Measurements from ENCODE around the gene CDC42BPA.
"Not testable (repeated sequence)": the region's sequence is repeated elsewhere in the genome, so short reads cannot be mapped to it uniquely, and the experiment has no call there.

Gene CDC42BPA, protein sequence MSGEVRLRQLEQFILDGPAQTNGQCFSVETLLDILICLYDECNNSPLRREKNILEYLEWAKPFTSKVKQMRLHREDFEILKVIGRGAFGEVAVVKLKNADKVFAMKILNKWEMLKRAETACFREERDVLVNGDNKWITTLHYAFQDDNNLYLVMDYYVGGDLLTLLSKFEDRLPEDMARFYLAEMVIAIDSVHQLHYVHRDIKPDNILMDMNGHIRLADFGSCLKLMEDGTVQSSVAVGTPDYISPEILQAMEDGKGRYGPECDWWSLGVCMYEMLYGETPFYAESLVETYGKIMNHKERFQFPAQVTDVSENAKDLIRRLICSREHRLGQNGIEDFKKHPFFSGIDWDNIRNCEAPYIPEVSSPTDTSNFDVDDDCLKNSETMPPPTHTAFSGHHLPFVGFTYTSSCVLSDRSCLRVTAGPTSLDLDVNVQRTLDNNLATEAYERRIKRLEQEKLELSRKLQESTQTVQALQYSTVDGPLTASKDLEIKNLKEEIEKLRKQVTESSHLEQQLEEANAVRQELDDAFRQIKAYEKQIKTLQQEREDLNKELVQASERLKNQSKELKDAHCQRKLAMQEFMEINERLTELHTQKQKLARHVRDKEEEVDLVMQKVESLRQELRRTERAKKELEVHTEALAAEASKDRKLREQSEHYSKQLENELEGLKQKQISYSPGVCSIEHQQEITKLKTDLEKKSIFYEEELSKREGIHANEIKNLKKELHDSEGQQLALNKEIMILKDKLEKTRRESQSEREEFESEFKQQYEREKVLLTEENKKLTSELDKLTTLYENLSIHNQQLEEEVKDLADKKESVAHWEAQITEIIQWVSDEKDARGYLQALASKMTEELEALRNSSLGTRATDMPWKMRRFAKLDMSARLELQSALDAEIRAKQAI (N-terminal part only)

GRCh38 chr1:227318016-227318852 lies at the start of gene CDC42BPA:
CDC42BPA (minus strand) TSS chr1:227318492; CDS start chr1:227317182, 1,310 bp downstream.
- DNase-seq = peak; percentile 79

- DNase-seq = no peak
These were observed 49.7 kb upstream of the CDC42BPA start for GRCh38 chr1:227368009-227368408.

DNA sequence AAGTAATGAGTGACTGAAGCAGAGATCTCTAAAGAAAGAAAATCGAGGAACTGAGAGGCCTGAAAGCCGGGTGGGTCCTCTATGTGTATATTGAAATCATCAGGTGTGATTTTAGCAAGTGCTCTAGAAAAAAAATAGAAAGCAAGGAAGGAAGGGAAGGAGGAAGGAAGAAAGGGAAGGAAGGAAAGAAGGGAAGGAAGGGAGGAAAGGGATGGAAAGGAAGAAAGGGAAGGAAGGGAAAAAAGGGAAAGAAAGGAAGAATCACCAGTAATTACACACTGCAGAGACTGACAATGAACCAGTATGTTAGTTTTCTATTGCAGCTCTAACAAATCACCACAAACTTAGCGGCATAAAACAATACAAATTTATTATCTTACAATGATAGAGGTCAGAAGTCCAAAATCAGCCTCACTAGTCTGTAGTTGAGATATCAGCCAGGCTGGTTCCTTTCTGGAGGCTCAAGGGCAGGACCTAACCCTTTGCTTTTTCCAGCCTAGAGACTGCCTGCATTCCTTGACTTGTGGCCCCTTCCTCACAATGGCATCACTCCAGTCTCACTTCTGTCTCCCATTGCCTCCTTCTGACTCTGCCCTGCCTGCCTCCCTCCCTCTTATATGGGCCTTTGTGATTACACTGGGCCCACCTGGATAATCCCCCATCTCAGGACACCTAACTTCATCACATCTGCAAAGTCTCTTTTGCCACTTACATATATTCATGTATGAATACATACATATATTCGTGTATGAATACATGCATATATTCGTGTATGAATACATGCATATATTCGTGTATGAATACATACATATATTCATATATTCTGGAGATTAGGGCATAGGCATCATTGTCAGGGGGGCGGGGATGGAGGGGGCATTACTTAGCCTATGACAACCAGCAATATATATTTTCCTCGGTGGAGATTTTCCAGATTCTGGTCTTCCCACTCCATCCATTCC lies 47.5 kb upstream of the CDC42BPA start:
- DNase-seq = no peak

- DNase-seq = no peak
These were observed 46.4 kb upstream of the CDC42BPA start for GRCh38 chr1:227364657-227365056.

- no peak for DNase-seq
These were observed 45.5 kb upstream of the CDC42BPA start for GRCh38 chr1:227363825-227364224.

DNA sequence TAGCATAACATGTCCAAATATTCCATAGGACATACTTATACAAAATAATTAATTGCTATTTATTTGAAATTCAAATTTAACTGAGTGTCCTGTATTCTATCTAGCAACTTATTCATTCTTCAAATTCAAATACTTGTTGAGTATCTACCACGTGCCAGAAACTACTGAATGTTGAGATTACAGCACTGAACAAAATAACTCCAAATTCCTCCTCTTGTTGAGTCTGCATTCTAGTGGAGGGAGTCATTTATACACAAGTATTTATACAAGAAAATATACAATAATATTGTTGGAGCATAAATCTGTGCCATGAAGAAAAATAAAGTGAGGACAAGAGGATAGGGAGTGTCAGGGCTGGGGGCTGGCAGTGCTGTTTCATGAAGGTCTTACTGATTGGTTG lies 43.7 kb upstream of the CDC42BPA start:
- DNase-seq = no peak

DNA sequence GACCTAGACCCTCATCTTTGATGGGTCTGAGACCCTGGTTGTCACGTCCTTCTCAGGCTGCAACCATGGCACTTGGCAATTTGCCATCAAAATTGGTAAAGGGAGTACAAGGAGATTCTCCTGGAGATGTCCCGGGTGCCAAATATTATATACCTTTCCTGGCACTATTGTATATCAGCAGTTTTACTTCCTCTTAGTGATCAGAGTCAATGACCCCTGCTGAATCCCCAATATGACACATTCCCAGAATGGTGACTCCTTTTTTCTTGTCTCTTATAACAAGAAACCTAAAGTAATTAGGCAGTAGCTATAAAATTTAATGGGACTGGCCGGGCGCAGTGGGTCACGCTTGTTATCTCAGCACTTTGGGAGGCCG lies 39.6 kb upstream of the CDC42BPA start:
- DNase-seq = no peak

DNA sequence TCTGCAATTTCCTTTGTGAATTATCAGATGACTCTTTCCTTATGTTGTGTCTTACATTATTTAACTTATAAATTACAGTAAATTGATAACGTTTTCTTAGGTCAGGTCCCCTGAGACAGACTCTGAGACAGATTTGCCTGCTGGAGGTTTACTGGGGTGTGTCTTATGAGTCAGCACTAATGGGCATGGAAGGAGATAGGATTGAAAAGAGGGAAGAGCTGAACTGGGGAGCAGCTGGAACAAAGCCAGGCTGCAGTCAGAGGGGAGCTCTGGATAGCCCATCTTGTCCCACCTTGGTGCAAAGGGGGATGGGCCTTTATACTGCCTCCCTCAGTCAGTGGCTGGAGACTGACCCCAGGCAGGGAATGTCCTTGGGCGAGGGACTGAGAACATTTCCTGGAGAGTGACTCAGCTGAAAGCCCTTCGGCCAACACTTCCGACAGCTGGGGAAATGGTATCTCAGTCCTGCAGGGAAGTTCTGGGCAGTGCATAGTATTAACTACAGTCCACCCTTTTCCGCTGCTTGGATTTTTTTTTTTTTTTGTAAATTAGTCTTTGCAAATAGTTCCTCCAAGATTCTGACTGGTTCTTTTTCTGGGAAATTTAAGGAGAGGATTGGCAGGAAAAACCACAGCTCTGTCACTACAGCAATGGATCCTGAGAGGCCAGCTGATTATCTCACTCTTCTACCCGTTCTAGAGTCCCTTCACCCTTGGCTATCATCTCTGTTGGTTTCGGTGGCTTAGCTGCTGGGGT lies 39.1 kb upstream of the CDC42BPA start:
- DNase-seq = no peak

GRCh38 chr1:227356620-227357146 lies 38.4 kb upstream of the CDC42BPA start:
- DNase-seq = no peak

- DNase-seq = no peak
These were observed 37.4 kb upstream of the CDC42BPA start for GRCh38 chr1:227355542-227356245.

DNA sequence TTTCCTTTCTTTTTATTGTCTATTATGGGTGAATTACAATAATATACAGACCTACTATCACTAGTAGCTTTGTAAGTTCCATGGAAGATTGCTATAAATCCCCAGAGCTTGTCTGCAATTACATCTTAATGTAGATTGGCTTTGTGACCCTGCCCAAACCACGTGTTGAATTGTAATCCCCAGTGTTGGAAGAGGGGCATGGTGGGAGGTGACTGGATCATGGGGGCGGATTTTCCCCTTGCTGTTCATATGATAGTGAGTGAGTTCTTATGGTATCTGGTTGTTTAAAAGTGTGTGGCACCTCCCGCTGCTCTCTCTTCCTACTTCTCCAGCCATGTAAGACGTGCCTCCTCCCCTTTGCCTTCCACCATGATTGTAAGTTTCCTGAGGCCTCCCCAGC lies 34.9 kb upstream of the CDC42BPA start:
- no peak for DNase-seq

DNA sequence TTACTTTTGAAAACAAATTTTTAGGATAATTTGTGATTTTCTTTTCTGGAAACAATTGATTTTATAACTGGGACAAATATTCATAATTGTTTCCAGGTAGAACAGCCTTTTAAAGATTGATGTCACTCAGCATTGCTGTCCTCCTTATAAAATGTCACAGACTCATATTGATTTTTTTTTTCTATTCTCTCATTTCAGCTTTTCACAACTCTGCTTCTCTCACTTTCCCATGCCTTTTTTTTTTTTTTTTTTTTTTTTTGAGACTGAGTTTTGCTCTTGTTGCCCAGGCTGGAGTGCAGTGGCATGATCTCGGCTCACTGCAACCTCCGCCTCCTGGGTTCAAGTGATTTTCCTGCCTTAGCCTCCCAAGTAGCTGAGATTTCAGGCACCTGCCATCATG lies 33.9 kb upstream of the CDC42BPA start:
- not testable (repeated sequence) for DNase-seq

- DNase-seq = no peak
These were observed 33.2 kb upstream of the CDC42BPA start for GRCh38 chr1:227351443-227351842.

- no peak for DNase-seq
These were observed 31.7 kb upstream of the CDC42BPA start for GRCh38 chr1:227349967-227350366.

DNA sequence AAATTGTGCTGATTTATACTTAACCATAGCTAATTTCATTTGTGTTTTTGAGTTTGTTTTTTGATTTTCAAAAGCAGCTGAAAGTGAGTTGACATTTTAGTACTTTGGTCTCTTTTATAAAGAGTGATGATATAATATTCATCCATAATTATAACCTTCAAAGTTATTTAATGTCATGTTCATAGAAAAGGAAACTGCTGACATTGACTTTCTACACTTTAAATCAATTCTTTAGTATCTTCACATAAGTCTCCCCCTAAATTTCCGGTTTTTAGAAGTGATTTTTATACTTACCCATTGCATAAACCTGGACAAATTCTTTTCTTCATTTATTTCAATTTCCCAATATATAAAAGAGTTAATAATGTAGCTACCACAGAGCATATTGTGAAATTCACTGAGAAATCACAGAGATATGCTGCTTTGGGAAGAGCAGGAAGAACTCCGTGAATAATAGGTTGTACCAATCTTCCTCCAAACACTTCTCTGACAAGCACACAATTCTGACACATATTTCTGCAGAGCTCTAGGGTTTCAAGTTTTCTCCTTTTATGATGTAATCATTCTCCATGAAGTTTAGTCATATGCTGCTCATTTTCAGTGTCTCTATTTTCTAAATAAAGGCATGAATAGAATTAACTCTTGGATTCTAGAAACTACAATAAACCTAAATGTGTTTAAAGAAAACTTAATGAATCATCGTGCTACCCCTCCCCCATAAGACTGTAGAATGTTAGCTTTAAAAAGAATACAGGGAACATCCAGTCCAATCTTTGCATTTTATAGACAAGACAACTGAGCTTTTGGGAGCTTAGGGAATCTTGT lies 25.6 kb upstream of the CDC42BPA start:
- no peak for DNase-seq

GRCh38 chr1:227343206-227343605 lies 24.9 kb upstream of the CDC42BPA start:
- DNase-seq = no peak

GRCh38 chr1:227342075-227342829 lies 24.0 kb upstream of the CDC42BPA start:
- DNase-seq = no peak

GRCh38 chr1:227336136-227336535 lies 17.8 kb upstream of the CDC42BPA start:
- not testable (repeated sequence) for DNase-seq

All from KG1 (cell line).